Adipocyte (in vitro differentiated cells): Measurements from ENCODE around the gene ZSCAN2.
"Not testable (repeated sequence)": the region's sequence is repeated elsewhere in the genome, so short reads cannot be mapped to it uniquely, and the experiment has no call there.

Experiments
- DNase-seq: peaks from one replicate; pipeline ENCODE4 v3.0.0-alpha.2; 2015; ENCODE audit warnings: low read depth
- H3K27me3 ChIP-seq: replicated peaks from 2 replicates; pipeline ENCODE4 v1.7.0; 2013; ENCODE audit warnings: mild to moderate bottlenecking, low read length, moderate library complexity; ENCODE audit not compliant: control insufficient read depth, insufficient read depth
- H3K36me3 ChIP-seq: 2 replicates; pipeline ENCODE4 v1.7.0; 2013; ENCODE audit warnings: low read length, mild to moderate bottlenecking, moderate library complexity; ENCODE audit not compliant: control insufficient read depth, insufficient read depth, severe bottlenecking
- H3K4me1 ChIP-seq: 2 replicates; pipeline ENCODE4 v1.7.0; 2013; ENCODE audit warnings: mild to moderate bottlenecking, low read length, moderate library complexity; ENCODE audit not compliant: control insufficient read depth, insufficient read depth
- H3K4me3 ChIP-seq: 2 replicates; pipeline ENCODE4 v1.7.0; 2013; ENCODE audit warnings: mild to moderate bottlenecking, low read length, moderate library complexity
- H3K9ac ChIP-seq: 2 replicates; pipeline ENCODE4 v1.7.0; 2013; ENCODE audit warnings: mild to moderate bottlenecking, low read length, moderate library complexity
- H3K9me3 ChIP-seq: 2 replicates; pipeline ENCODE4 v1.7.0; 2013; ENCODE audit warnings: mild to moderate bottlenecking, low read length, moderate library complexity; ENCODE audit not compliant: control insufficient read depth

The ZSCAN2 gene

DNA sequence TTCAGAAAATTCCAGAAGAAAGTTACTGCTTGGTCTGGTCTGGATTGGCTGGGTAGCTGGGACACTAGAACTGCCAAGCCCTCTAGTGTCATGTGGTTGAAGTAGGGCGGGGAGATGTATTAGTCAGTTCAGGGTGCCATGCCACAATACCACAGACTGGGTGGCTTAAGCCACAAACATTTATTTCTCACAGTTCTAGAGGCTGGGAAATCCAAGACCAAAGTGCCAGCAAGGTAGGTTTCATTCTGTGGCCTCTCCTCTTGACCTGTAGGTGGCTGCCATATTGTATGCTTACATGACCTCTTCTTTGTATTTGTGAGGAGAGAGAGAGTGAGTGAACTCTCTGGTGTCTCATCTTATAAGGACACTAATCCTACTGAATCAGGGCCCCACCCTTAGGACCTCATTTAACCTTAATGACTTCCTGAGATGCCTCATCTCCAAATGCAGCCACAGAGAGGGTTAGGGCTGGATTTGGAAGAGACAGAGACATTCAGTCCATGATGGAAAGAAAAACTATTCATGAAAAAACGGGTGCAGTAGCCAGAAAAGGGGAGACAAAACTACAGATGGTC, 18.1 kb upstream of the ZSCAN2 start:
- Histone ChIP-seq H3K4me3 (no peak overlapping the region), H3K9ac (no peak overlapping the region), H3K36me3 (no peaks in the 10 kb centered on the region), H3K9me3 (no peaks in the 10 kb centered on the region), H3K4me1 (peaks cover 10% of the 10 kb centered on the region), H3K27me3 (no peaks in the 10 kb centered on the region)
- DNase-seq: no peak

GRCh38 chr15:84583921-84584320, 16.9 kb upstream of the ZSCAN2 start:
- DNase-seq: not testable (repeated sequence)

GRCh38 chr15:84586696-84587095, 14.1 kb upstream of the ZSCAN2 start:
- DNase-seq: no peak
- Histone ChIP-seq H3K9ac (no peak overlapping the region), H3K36me3 (no peaks in the 10 kb centered on the region), H3K9me3 (no peaks in the 10 kb centered on the region), H3K4me3 (no peak overlapping the region), H3K4me1 (peaks cover 15% of the 10 kb centered on the region), H3K27me3 (no peaks in the 10 kb centered on the region)

More at GRCh38 chr15:84583921-84584320, 16.9 kb upstream of the ZSCAN2 start:
- not testable (repeated sequence) for H3K9ac ChIP-seq, H3K4me3 ChIP-seq, H3K9me3 ChIP-seq, H3K27me3 ChIP-seq, H3K36me3 ChIP-seq
- H3K4me1 ChIP-seq: peaks cover 15% of the 10 kb centered on the region

- H3K27me3 ChIP-seq: no peaks in the 10 kb centered on the region
- peak overlapping the region; percentile 74 for H3K9ac ChIP-seq
- H3K9me3 ChIP-seq: no peaks in the 10 kb centered on the region
- peak overlapping the region; percentile 79 for H3K4me3 ChIP-seq
- H3K36me3 ChIP-seq: no peaks in the 10 kb centered on the region
- H3K4me1 ChIP-seq: peaks cover 15% of the 10 kb centered on the region
- DNase-seq: peak; percentile 96
These were observed 12.5 kb upstream of the ZSCAN2 start for GRCh38 chr15:84588053-84588874.

DNA sequence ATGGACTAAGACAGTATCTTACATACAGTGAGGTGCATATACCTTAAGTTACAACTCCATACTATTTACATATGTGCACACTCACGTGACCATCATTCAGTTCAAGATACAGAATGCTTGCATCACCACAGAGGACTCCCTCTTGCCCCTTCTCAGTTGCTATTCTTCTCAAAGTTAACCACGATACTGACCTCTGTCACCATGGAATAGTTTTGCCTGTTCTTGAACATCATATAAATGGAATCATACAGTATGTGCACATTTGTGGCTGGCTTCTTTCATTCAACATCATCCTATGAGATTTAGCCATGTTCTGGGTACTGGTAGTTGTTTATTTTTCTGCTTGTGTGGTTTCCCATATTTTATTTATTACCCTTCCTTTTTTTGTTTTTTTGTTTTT, 10.4 kb upstream of the ZSCAN2 start:
- Histone ChIP-seq H3K27me3 (no peaks in the 10 kb centered on the region), H3K4me1 (peaks cover 15% of the 10 kb centered on the region), H3K4me3 (no peak overlapping the region), H3K9me3 (no peaks in the 10 kb centered on the region), H3K9ac (no peak overlapping the region), H3K36me3 (no peaks in the 10 kb centered on the region)
- DNase-seq: no peak

DNA sequence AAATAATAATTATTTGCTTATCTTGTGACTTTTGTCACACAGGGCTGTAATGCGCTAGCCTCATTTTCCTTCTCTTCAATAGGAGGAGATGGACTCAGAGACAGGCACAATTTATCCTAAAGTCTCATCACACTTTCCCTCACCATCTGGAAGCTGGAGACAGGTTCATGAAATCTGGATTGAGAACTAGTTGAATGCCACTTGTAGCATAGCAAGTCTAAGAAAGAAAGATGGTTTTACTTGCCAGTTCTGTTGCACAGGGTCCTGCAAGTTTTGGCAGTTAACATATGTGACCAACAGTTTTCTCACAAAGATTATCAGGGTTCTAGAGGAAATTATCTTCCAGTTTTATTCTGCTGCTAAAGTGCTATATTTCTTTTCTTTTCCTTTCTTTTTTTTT, 9.0 kb upstream of the ZSCAN2 start:
- Histone ChIP-seq H3K9ac (no peak overlapping the region), H3K27me3 (no peaks in the 10 kb centered on the region), H3K36me3 (no peaks in the 10 kb centered on the region), H3K9me3 (no peaks in the 10 kb centered on the region), H3K4me3 (no peak overlapping the region), H3K4me1 (peaks cover 8% of the 10 kb centered on the region)
- DNase-seq: no peak

- no peak for DNase-seq
- no peaks in the 10 kb centered on the region for H3K27me3 ChIP-seq
- H3K36me3 ChIP-seq: no peaks in the 10 kb centered on the region
- no peaks in the 10 kb centered on the region for H3K9me3 ChIP-seq
- no peaks in the 10 kb centered on the region for H3K4me1 ChIP-seq
- H3K4me3 ChIP-seq: no peak overlapping the region
- no peak overlapping the region for H3K9ac ChIP-seq
These were observed 6.1 kb upstream of the ZSCAN2 start for GRCh38 chr15:84594617-84595290.

GRCh38 chr15:84595660-84596059, 5.1 kb upstream of the ZSCAN2 start:
- DNase-seq: no peak

GRCh38 chr15:84597296-84597695, 3.5 kb upstream of the ZSCAN2 start:
- no peaks in the 10 kb centered on the region for H3K4me1 ChIP-seq
- no peak overlapping the region for H3K4me3 ChIP-seq
- H3K36me3 ChIP-seq: no peaks in the 10 kb centered on the region
- no peaks in the 10 kb centered on the region for H3K9me3 ChIP-seq
- H3K27me3 ChIP-seq: no peaks in the 10 kb centered on the region
- no peak overlapping the region for H3K9ac ChIP-seq
- DNase-seq: no peak

More at GRCh38 chr15:84595660-84596059, 5.1 kb upstream of the ZSCAN2 start:
- Histone ChIP-seq H3K9ac (no peak overlapping the region), H3K36me3 (no peaks in the 10 kb centered on the region), H3K27me3 (no peaks in the 10 kb centered on the region), H3K9me3 (no peaks in the 10 kb centered on the region), H3K4me1 (no peaks in the 10 kb centered on the region), H3K4me3 (no peak overlapping the region)

DNA sequence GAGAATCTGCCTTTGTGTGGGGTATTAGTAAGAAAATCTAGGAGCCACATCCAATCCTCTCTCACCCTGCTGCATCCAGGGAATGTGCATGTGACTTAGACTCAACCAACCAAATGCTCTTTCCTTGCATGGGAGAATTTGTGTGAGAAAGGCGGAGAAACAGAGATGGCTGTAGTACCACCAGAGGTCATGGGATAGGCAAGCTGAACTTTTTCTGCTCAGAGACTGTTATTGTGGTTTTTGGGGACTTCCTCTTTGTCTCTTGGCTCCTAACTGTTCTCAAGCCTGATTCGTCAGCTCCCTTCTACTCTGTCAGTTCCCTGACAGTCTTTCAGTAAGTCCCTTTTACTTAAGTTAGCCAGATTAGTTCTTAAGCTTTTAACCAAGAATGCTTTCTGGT, 2.6 kb upstream of the ZSCAN2 start:
- DNase-seq: no peak
- H3K27me3 ChIP-seq: no peaks in the 10 kb centered on the region
- no peaks in the 10 kb centered on the region for H3K36me3 ChIP-seq
- no peak overlapping the region for H3K4me3 ChIP-seq
- H3K9ac ChIP-seq: no peak overlapping the region
- no peaks in the 10 kb centered on the region for H3K4me1 ChIP-seq
- no peaks in the 10 kb centered on the region for H3K9me3 ChIP-seq

GRCh38 chr15:84598993-84599392, 1.8 kb upstream of the ZSCAN2 start:
- Histone ChIP-seq H3K9me3 (no peaks in the 10 kb centered on the region), H3K27me3 (no peaks in the 10 kb centered on the region)
- peak; percentile 77 for DNase-seq

More at GRCh38 chr15:84598993-84599392, 1.8 kb upstream of the ZSCAN2 start:
- Histone ChIP-seq H3K36me3 (peaks cover 2% of the 10 kb centered on the region), H3K4me3 (no peak overlapping the region), H3K9ac (no peak overlapping the region), H3K4me1 (no peaks in the 10 kb centered on the region)
